ENCODE measurements around the gene MS4A5. TPM values are rescaled to one million over a fixed set of nuclear protein-coding genes. Genes with fewer than 3 reads are reported as not detected.

MS4A5 gene
- total and polyA plus RNA-seq, 7 experiments from 2014 or later = not detected

Other genes starting within 250 kb of the MS4A5 start
- 100 to 1,000 TPM in 1 of 5 experiments, 10 to 100 TPM in 1, 1 to 10 TPM in 2, not detected in 1; 6.5 to 151 (median 11.5) TPM for gene MS4A6A, start 246.5 kb upstream of the MS4A5 start, total RNA-seq
- under 1 TPM; 0.28 to 0.82 TPM for gene MS4A6A, start 246.5 kb upstream of the MS4A5 start, polyA plus RNA-seq
- 1 to 10 TPM in 2 of 5 experiments, under 1 TPM in 1, not detected in 2; 0.19 to 9.2 (median 2.1) TPM for gene MS4A4E, start 186.4 kb upstream of the MS4A5 start, total RNA-seq
- gene MS4A4E, start 186.4 kb upstream of the MS4A5 start, polyA plus RNA-seq = not detected
- gene MS4A4A, start 148.9 kb upstream of the MS4A5 start, total RNA-seq = 1 to 10 TPM in 1 of 5 experiments, under 1 TPM in 3, not detected in 1; 0.62 to 6.9 (median 0.87) TPM
- not detected for gene MS4A4A, start 148.9 kb upstream of the MS4A5 start, polyA plus RNA-seq
- gene MS4A6E, start 102.3 kb upstream of the MS4A5 start, total RNA-seq = not detected
- gene MS4A6E, start 102.3 kb upstream of the MS4A5 start, polyA plus RNA-seq = not detected
- 10 to 100 TPM in 1 of 5 experiments, 1 to 10 TPM in 3, not detected in 1; 3.2 to 83.4 (median 3.8) TPM for gene MS4A7, start 51.0 kb upstream of the MS4A5 start, total RNA-seq
- gene MS4A7, start 51.0 kb upstream of the MS4A5 start, polyA plus RNA-seq = under 1 TPM in 1 of 2 donors, not detected in 1; 0.22 TPM
- 1 to 10 TPM in 1 of 5 experiments, under 1 TPM in 2, not detected in 2; 0.13 to 5.6 (median 0.37) TPM for gene MS4A14, start 33.1 kb upstream of the MS4A5 start, total RNA-seq
- not detected for gene MS4A14, start 33.1 kb upstream of the MS4A5 start, polyA plus RNA-seq
- gene MS4A1, start 26.3 kb downstream of the MS4A5 start, total RNA-seq = 10 to 100 TPM in 1 of 5 experiments, 1 to 10 TPM in 3, not detected in 1; 1.4 to 22.1 (median 1.6) TPM
- 1 to 10 TPM in 1 of 2 donors, under 1 TPM in 1; 0.92 to 1.2 TPM for gene MS4A1, start 26.3 kb downstream of the MS4A5 start, polyA plus RNA-seq
- gene MS4A12, start 63.2 kb downstream of the MS4A5 start, total RNA-seq = not detected
- not detected for gene MS4A12, start 63.2 kb downstream of the MS4A5 start, polyA plus RNA-seq
- gene MS4A13, start 85.8 kb downstream of the MS4A5 start, total RNA-seq = not detected
- gene MS4A13, start 85.8 kb downstream of the MS4A5 start, polyA plus RNA-seq = not detected

Data from naive thymus-derived CD4-positive, alpha-beta T cell (primary cell).